MCF 10A (cell line): Measurements from ENCODE around the gene RACK1. TPM values are rescaled to one million over a fixed set of nuclear protein-coding genes. Genes with fewer than 3 reads are reported as not detected.

Experiments used
- BruUV-seq: library from RNA; stranded (reverse); fragments of 400-500 nt; replicated peaks from 2 replicates; lab custom pipeline; 2021; lab: Mats Ljungman, UMichigan
- CTCF ChIA-PET: fragments of 300-600 bp; sonication (Branson Sonifier 250); formaldehyde crosslinking; extraction: SDS; loops from one replicate; lab custom pipeline; 2021; ENCODE audit warnings: antibody characterized with exemption, inconsistent platforms; lab: Yijun Ruan, JAX
- POLR2A ChIA-PET: fragments of 300-600, 350-650 bp; sonication (Branson Sonifier 250); formaldehyde crosslinking; extraction: SDS; loops from one replicate; lab custom pipeline; 2020; ENCODE audit warnings: antibody characterized with exemption, inconsistent platforms; lab: Yijun Ruan, JAX
- DNase-seq: peaks from one replicate; pipeline ENCODE4 v3.0.0-alpha.2; 2018; ENCODE audit not compliant: unreplicated experiment
- H3K27ac Mint-ChIP-seq: one replicate; pipeline ENCODE4 v1.8.0; 2022; ENCODE audit warnings: mild to moderate bottlenecking, low read depth, mixed read lengths; ENCODE audit not compliant: unreplicated experiment
- H3K27me3 Mint-ChIP-seq: one replicate; pipeline ENCODE4 v1.8.0; 2022; ENCODE audit warnings: mixed read lengths; ENCODE audit not compliant: insufficient read depth, unreplicated experiment
- H3K36me3 Mint-ChIP-seq: one replicate; pipeline ENCODE4 v1.8.0; 2022; ENCODE audit warnings: mild to moderate bottlenecking, moderate library complexity, mixed read lengths; ENCODE audit not compliant: insufficient read depth, unreplicated experiment
- H3K4me1 Mint-ChIP-seq: one replicate; pipeline ENCODE4 v1.8.0; 2022; ENCODE audit warnings: mixed read lengths; ENCODE audit not compliant: insufficient read depth, unreplicated experiment
- H3K4me3 Mint-ChIP-seq: one replicate; pipeline ENCODE4 v1.8.0; 2022; ENCODE audit warnings: mild to moderate bottlenecking, moderate library complexity, mixed read lengths; ENCODE audit not compliant: unreplicated experiment
- H3K9me3 Mint-ChIP-seq: one replicate; pipeline ENCODE4 v1.8.0; 2022; ENCODE audit warnings: mixed read lengths; ENCODE audit not compliant: unreplicated experiment
- intact Hi-C: fragments of 100-400 bp; cut with micrococcal nuclease; formaldehyde crosslinking; loops from 2 replicates; pipeline ENCODE4 v1.14.1; 2022
- total RNA-seq: library from RNA; stranded (reverse); gene quantifications from 2 replicates; pipeline ENCODE4 v1.2.3, GENCODE V29; 2022
- TF ChIP-seq, protein P1 (sequence below): fragments of 200-600 bp; IDR thresholded peaks from one replicate; pipeline ENCODE4 v1.8.0; 2022; ENCODE audit warnings: antibody characterized with exemption, mild to moderate bottlenecking; ENCODE audit not compliant: unreplicated experiment

RACK1 gene
- total RNA-seq, 1 experiment from 2014 or later: 4,050 TPM

DNA sequence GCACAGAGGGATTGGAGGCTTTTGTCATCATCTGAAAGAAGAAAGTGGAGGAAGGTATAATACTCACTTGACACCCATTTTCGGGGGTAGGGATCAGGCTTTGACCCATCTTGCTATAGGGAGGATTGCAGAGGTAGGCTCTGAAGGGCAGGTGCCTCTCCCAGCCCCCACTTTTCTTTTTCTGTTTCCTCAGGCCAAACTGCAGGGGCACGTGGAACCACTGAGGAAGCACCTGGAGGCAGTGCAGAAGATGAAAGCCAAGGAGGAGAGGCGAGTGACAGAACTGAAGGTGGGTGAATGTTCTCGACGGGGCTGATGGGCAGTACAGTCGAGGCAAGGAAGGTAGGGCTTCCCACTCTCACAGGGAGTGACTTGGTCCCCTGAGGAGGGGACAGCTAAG is 13.2 kb downstream of the RACK1 start:
- no TSS peak for BruUV-seq
- TF ChIP-seq, protein P1, sequence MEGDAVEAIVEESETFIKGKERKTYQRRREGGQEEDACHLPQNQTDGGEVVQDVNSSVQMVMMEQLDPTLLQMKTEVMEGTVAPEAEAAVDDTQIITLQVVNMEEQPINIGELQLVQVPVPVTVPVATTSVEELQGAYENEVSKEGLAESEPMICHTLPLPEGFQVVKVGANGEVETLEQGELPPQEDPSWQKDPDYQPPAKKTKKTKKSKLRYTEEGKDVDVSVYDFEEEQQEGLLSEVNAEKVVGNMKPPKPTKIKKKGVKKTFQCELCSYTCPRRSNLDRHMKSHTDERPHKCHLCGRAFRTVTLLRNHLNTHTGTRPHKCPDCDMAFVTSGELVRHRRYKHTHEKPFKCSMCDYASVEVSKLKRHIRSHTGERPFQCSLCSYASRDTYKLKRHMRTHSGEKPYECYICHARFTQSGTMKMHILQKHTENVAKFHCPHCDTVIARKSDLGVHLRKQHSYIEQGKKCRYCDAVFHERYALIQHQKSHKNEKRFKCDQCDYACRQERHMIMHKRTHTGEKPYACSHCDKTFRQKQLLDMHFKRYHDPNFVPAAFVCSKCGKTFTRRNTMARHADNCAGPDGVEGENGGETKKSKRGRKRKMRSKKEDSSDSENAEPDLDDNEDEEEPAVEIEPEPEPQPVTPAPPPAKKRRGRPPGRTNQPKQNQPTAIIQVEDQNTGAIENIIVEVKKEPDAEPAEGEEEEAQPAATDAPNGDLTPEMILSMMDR: no peak
- Mint-ChIP-seq H3K9me3 (no peaks in the 10 kb centered on the region), H3K27ac (no peak overlapping the region), H3K27me3 (no peaks in the 10 kb centered on the region), H3K36me3 (peaks cover 77% of the 10 kb centered on the region), H3K4me1 (peaks cover 10% of the 10 kb centered on the region), H3K4me3 (no peak overlapping the region)
- intact Hi-C loops: no loop called here
- ChIA-PET POLR2A (interaction anchor here (0.8 to 2.0 kb wide), 2 partner anchors 13 to 15 kb away, joined by 3 to 10 read pairs; partner anchors contain the start of gene RACK1), CTCF (interaction anchor here (1.2 kb wide), 1 partner anchor 11 kb away, joined by 3 read pairs; no protein-coding TSS in a partner anchor)
- no peak for DNase-seq

DNA sequence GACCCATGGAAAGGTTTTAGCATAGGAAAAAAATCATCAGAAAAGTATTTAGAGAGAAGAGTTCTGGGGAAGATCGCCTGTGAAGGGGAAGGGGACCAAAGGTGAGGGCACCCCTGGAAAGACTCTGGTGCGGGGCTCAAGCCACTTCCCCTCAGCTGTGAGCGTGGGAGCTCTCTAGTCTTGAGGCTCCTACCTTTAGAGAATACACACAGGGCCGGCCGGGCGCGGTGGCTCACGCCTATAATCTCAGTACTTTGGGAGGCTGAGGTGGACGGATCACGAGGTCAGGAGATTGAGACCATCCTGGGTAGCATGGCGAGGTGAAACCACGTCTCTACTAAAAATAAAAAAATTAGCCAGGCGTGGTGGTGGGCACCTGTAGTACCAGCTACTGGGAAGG is 13.7 kb downstream of the RACK1 start:
- Mint-ChIP-seq H3K9me3 (no peaks in the 10 kb centered on the region), H3K36me3 (peaks cover 71% of the 10 kb centered on the region), H3K4me3 (no peak overlapping the region), H3K27ac (no peak overlapping the region), H3K27me3 (no peaks in the 10 kb centered on the region), H3K4me1 (peaks cover 7% of the 10 kb centered on the region)
- no peak for DNase-seq
- intact Hi-C loops: no loop called here
- TF ChIP-seq, protein P1: no peak
- CTCF ChIA-PET: interaction anchor here (0.6 to 1.2 kb wide), 3 partner anchors 9 to 366 kb away, joined by 3 to 4 read pairs (median 3); no protein-coding TSS in a partner anchor
- POLR2A ChIA-PET: interaction anchor here (1.1 to 11.0 kb wide), 3 partner anchors 13 to 28 kb away, joined by 3 to 374 read pairs (median 3); partner anchors contain the start of gene RACK1
- BruUV-seq: no TSS peak

DNA sequence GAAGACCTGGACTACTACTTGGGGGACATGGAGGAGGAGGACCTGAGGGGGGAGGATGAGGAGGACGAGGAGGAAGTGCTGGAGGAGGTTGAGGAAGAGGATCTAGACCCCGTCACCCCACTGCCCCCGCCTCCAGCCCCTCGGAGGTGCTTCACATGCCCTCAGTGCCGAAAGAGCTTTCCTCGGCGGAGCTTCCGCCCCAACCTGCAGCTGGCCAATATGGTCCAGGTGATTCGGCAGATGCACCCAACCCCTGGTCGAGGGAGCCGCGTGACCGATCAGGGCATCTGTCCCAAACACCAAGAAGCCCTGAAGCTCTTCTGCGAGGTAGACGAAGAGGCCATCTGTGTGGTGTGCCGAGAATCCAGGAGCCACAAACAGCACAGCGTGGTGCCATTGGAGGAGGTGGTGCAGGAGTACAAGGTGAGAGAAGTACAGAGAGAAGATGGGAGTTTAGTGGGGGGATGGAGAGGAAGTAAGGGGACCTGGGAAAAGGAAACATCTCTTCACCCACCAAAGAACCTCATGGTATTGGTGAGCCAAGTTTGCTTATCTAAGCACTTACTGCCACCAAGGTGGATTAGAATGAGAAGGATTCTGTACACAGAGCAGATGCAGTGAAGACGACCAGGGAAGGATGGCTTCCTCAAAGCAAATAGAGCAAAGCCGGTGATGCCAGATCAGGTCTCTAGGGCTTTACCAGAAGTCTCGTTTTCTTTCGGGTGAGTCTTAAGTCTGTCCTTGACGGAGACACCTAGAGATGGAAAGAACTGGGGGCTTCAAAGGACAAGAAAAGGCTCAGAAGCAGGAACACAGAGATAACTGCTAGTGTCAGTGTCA is 19.1 kb downstream of the RACK1 start:
- CTCF ChIA-PET: interaction anchor here (0.6 to 2.0 kb wide), 4 partner anchors 10 to 36 kb away, joined by 3 to 8 read pairs (median 6); partner anchors contain the start of gene TRIM52
- DNase-seq: no peak
- Mint-ChIP-seq H3K9me3 (no peaks in the 10 kb centered on the region), H3K27me3 (no peaks in the 10 kb centered on the region), H3K4me1 (peaks cover 25% of the 10 kb centered on the region), H3K36me3 (peaks cover 55% of the 10 kb centered on the region), H3K27ac (peak overlapping the region; percentile 91), H3K4me3 (peak overlapping the region; percentile 91)
- POLR2A ChIA-PET: interaction anchor here (1.2 to 11.0 kb wide), 7 partner anchors 8 to 36 kb away, joined by 3 to 374 read pairs (median 9); partner anchors contain the start of genes RACK1, TRIM52 and TRIM7
- intact Hi-C loops: no loop called here
- TF ChIP-seq, protein P1: no peak
- no TSS peak for BruUV-seq
